HepG2 (cell line): Measurements from ENCODE around the gene FLT3LG. TPM values are rescaled to one million over a fixed set of nuclear protein-coding genes. Genes with fewer than 3 reads are reported as not detected.

Experiments used
- ARNTL ChIP-seq: sonication (generic); formaldehyde crosslinking; IDR thresholded peaks from 2 replicates; pipeline ENCODE4 v1.4.0; 2020; ENCODE audit warnings: mild to moderate bottlenecking, missing genetic modification reagents
- ISL2 ChIP-seq: sonication (generic); formaldehyde crosslinking; IDR thresholded peaks from 2 replicates; pipeline ENCODE4 v1.5.0; 2020; ENCODE audit warnings: missing genetic modification reagents
- KDM4B ChIP-seq: sonication (generic); formaldehyde crosslinking; IDR thresholded peaks from 2 replicates; pipeline ENCODE4 v1.4.0; 2020; ENCODE audit warnings: missing genetic modification reagents
- KDM6A ChIP-seq: IDR thresholded peaks from 2 replicates; pipeline ENCODE4 v1.6.1; 2016; ENCODE audit warnings: low read depth
- NAIF1 ChIP-seq: sonication (generic); formaldehyde crosslinking; IDR thresholded peaks from 2 replicates; pipeline ENCODE4 v1.5.0; 2020; ENCODE audit warnings: mild to moderate bottlenecking, missing genetic modification reagents, borderline replicate concordance
- NPAS2 ChIP-seq: sonication (generic); formaldehyde crosslinking; IDR thresholded peaks from 2 replicates; pipeline ENCODE4 v1.8.0; 2022; ENCODE audit warnings: mild to moderate bottlenecking, missing genetic modification reagents, borderline replicate concordance
- PITX1 ChIP-seq: sonication (generic); formaldehyde crosslinking; IDR thresholded peaks from 2 replicates; pipeline ENCODE4 v1.5.1; 2020; ENCODE audit warnings: mild to moderate bottlenecking, missing genetic modification reagents
- RXRB ChIP-seq: IDR thresholded peaks from 2 replicates; pipeline ENCODE4 v1.6.1; 2016; ENCODE audit warnings: borderline replicate concordance, missing genetic modification reagents, missing compliant biosample characterization
- SP5 ChIP-seq: IDR thresholded peaks from 2 replicates; pipeline ENCODE4 v1.6.1; 2016; ENCODE audit warnings: low read depth, borderline replicate concordance
- TEAD2 ChIP-seq: sonication (generic); formaldehyde crosslinking; IDR thresholded peaks from 2 replicates; pipeline ENCODE4 v1.9.0; 2021; ENCODE audit warnings: missing genetic modification reagents
- ZBTB7A ChIP-seq: sonication (generic); formaldehyde crosslinking; IDR thresholded peaks from 2 replicates; pipeline ENCODE4 v1.8.0; 2022; ENCODE audit warnings: mild to moderate bottlenecking, missing genetic modification reagents
- ZFP62 ChIP-seq: sonication (generic); formaldehyde crosslinking; IDR thresholded peaks from 2 replicates; pipeline ENCODE4 v1.4.0; 2020; ENCODE audit warnings: missing genetic modification reagents
- ZNF260 ChIP-seq: sonication (generic); formaldehyde crosslinking; IDR thresholded peaks from 2 replicates; pipeline ENCODE4 v1.4.0; 2020; ENCODE audit warnings: missing genetic modification reagents, low read depth, mild to moderate bottlenecking, borderline replicate concordance
- ZNF496 ChIP-seq: sonication (generic); formaldehyde crosslinking; IDR thresholded peaks from 2 replicates; pipeline ENCODE4 v1.8.1; 2023; ENCODE audit warnings: mild to moderate bottlenecking, moderate library complexity, missing genetic modification reagents; ENCODE audit not compliant: insufficient replicate concordance
- ZNF724P ChIP-seq: sonication (generic); formaldehyde crosslinking; IDR thresholded peaks from 2 replicates; pipeline ENCODE4 v1.8.0; 2022; ENCODE audit warnings: missing genetic modification reagents, borderline replicate concordance
- ZNF83 ChIP-seq: sonication (generic); formaldehyde crosslinking; IDR thresholded peaks from 2 replicates; pipeline ENCODE4 v1.4.0; 2020; ENCODE audit warnings: missing genetic modification reagents, mild to moderate bottlenecking, borderline replicate concordance
- polyA plus RNA-seq, 8 experiments: library from polyadenylated mRNA; depleted of rRNA in 3 of 8; stranded (reverse) in 7 of 8; unstranded in 1 of 8; fragments of >200 nt; fragmentation: Illumina TruSeq in 4 of 8; extraction: Trizol in 4 of 8; gene quantifications; 2 replicates each; pipeline versions ENCODE4 v1.2.1 to v1.2.3, GENCODE V29; 2011 to 2016; ENCODE audit warnings: low read depth in 4 of 8, missing spikeins in 1 of 8, mixed read lengths in 1 of 8; ENCODE audit not compliant: insufficient read depth in 1 of 8
- total RNA-seq, 5 experiments: library from RNA; depleted of rRNA; stranded (reverse); fragments of >200 nt; fragmentation: Illumina TruSeq; extraction: Trizol; gene quantifications; 2 replicates each; pipeline ENCODE4 v1.2.3, GENCODE V29; 2016; ENCODE audit warnings: low read depth in 1 of 5
- TF ChIP-seq, protein P1 (sequence below): IDR thresholded peaks from 2 replicates; pipeline ENCODE4 v1.6.1; 2016; ENCODE audit warnings: missing compliant biosample characterization, missing genetic modification reagents, borderline replicate concordance
- TF ChIP-seq, protein P2 (sequence below): sonication (generic); formaldehyde crosslinking; IDR thresholded peaks from 2 replicates; pipeline ENCODE4 v1.4.0; 2020; ENCODE audit warnings: mild to moderate bottlenecking, low read depth, missing genetic modification reagents
- TF ChIP-seq, protein P3 (sequence below): sonication (generic); formaldehyde crosslinking; IDR thresholded peaks from 2 replicates; pipeline ENCODE4 v1.5.0; 2020; ENCODE audit warnings: missing genetic modification reagents
- TF ChIP-seq, protein P4 (sequence below): IDR thresholded peaks from 2 replicates; pipeline ENCODE4 v1.6.1; 2016; ENCODE audit warnings: missing biosample characterization, missing genetic modification reagents, low read depth
- TF ChIP-seq, protein P5 (sequence below): sonication (generic); formaldehyde crosslinking; IDR thresholded peaks from 2 replicates; pipeline ENCODE4 v1.4.0; 2020; ENCODE audit warnings: mild to moderate bottlenecking, missing genetic modification reagents
- TF ChIP-seq, protein P6 (sequence below): sonication (generic); IDR thresholded peaks from 2 replicates; pipeline ENCODE4 v1.6.1; 2016; ENCODE audit warnings: low read depth, borderline replicate concordance
- TF ChIP-seq, protein P7 (sequence below): IDR thresholded peaks from 2 replicates; pipeline ENCODE4 v1.6.1; 2016; ENCODE audit warnings: missing genetic modification reagents, missing compliant biosample characterization

FLT3LG gene
- total and polyA plus RNA-seq, 2 of the 13 experiments (the other 11 are each of a cell fraction or from before 2014, with no cell fraction given) = 1.5 to 2.6 TPM

DNA sequence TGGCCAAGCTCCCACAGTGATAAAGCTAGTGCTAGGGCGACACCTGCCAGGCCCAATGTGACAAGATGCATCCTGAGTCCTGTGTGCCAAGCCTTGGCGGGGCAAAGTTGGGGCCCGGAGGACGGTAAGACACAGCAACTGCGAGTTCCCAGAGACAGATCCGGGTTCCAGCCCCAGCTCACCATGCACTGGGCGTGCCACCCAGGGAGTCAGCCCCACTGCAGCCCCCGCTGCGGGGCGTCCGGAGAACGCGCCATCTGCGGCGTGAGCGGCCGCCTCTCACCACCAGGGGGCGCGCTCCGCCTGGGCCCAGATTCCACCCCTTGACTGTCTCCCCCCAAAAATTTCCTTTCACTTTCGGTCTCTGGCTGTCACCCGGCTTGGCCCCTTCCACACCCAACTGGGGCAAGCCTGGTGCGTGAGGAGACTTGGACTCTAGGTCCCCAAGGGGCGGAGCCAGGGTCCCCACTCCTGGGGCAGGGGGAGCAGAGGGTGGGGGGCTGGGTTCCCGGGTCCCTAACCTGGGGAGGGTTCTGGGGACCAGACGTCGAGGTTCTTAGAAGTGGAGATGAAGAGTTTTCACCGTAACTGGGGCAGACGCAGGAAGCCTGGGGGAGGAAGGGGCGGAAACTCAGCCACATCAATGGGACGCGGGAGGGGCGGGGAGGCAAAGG, at the start of gene FLT3LG (continued):
- TF ChIP-seq, protein P1, sequence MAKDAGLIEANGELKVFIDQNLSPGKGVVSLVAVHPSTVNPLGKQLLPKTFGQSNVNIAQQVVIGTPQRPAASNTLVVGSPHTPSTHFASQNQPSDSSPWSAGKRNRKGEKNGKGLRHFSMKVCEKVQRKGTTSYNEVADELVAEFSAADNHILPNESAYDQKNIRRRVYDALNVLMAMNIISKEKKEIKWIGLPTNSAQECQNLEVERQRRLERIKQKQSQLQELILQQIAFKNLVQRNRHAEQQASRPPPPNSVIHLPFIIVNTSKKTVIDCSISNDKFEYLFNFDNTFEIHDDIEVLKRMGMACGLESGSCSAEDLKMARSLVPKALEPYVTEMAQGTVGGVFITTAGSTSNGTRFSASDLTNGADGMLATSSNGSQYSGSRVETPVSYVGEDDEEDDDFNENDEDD = peak; percentile 56; the same call in 1 of the 2 replicates
- TF ChIP-seq ISL2 (CRISPR knock-in tag) (no peak; the same call in 1 of the 2 replicates), ZNF260 (CRISPR knock-in tag) (no peak), NPAS2 (CRISPR knock-in tag) (no peak), ZBTB7A (CRISPR knock-in tag) (no peak), RXRB (CRISPR knock-in tag) (peak; percentile 46; the same call in 1 of the 2 replicates), ZNF724P (CRISPR knock-in tag) (no peak), ARNTL (CRISPR knock-in tag) (peak; percentile 41; the same call in 1 of the 2 replicates), NAIF1 (CRISPR knock-in tag) (no peak), SP5 (CRISPR knock-in tag) (peak; percentile 28; the same call in 1 of the 2 replicates), KDM4B (CRISPR knock-in tag) (no peak), KDM6A (CRISPR knock-in tag) (no peak), ZNF496 (CRISPR knock-in tag) (no peak), TEAD2 (CRISPR knock-in tag) (no peak), ZFP62 (CRISPR knock-in tag) (no peak), ZNF83 (CRISPR knock-in tag) (0 out of 2 replicates have a peak, but pooled peaks have one; percentile 34), PITX1 (peak; percentile 48; the same call in 1 of the 2 replicates)
- TF ChIP-seq, protein P2, sequence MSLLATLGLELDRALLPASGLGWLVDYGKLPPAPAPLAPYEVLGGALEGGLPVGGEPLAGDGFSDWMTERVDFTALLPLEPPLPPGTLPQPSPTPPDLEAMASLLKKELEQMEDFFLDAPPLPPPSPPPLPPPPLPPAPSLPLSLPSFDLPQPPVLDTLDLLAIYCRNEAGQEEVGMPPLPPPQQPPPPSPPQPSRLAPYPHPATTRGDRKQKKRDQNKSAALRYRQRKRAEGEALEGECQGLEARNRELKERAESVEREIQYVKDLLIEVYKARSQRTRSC (CRISPR knock-in tag) = no peak
- TF ChIP-seq, protein P3, sequence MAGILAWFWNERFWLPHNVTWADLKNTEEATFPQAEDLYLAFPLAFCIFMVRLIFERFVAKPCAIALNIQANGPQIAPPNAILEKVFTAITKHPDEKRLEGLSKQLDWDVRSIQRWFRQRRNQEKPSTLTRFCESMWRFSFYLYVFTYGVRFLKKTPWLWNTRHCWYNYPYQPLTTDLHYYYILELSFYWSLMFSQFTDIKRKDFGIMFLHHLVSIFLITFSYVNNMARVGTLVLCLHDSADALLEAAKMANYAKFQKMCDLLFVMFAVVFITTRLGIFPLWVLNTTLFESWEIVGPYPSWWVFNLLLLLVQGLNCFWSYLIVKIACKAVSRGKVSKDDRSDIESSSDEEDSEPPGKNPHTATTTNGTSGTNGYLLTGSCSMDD (CRISPR knock-in tag) = no peak
- TF ChIP-seq, protein P4, sequence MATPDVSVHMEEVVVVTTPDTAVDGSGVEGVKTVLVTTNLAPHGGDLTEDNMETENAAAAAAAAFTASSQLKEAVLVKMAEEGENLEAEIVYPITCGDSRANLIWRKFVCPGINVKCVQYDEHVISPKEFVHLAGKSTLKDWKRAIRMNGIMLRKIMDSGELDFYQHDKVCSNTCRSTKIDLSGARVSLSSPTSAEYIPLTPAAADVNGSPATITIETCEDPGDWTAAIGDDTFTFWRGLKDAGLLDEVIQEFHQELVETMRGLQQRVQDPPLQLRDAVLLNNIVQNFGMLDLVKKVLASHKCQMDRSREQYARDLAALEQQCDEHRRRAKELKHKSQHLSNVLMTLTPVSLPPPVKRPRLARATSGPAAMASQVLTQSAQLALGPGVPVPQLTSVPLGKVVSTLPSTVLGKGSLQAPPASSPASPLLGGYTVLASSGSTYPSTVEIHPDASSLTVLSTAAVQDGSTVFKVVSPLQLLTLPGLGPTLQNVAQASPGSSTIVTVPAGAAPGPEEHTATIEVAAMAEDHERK (CRISPR knock-in tag) = no peak
- TF ChIP-seq, protein P5, sequence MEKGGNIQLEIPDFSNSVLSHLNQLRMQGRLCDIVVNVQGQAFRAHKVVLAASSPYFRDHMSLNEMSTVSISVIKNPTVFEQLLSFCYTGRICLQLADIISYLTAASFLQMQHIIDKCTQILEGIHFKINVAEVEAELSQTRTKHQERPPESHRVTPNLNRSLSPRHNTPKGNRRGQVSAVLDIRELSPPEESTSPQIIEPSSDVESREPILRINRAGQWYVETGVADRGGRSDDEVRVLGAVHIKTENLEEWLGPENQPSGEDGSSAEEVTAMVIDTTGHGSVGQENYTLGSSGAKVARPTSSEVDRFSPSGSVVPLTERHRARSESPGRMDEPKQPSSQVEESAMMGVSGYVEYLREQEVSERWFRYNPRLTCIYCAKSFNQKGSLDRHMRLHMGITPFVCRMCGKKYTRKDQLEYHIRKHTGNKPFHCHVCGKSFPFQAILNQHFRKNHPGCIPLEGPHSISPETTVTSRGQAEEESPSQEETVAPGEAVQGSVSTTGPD (CRISPR knock-in tag) = no peak
- TF ChIP-seq, protein P6, sequence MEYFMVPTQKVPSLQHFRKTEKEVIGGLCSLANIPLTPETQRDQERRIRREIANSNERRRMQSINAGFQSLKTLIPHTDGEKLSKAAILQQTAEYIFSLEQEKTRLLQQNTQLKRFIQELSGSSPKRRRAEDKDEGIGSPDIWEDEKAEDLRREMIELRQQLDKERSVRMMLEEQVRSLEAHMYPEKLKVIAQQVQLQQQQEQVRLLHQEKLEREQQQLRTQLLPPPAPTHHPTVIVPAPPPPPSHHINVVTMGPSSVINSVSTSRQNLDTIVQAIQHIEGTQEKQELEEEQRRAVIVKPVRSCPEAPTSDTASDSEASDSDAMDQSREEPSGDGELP = peak; percentile 38; the same call in 1 of the 2 replicates
- TF ChIP-seq, protein P7, sequence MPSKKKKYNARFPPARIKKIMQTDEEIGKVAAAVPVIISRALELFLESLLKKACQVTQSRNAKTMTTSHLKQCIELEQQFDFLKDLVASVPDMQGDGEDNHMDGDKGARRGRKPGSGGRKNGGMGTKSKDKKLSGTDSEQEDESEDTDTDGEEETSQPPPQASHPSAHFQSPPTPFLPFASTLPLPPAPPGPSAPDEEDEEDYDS (CRISPR knock-in tag) = 0 out of 2 replicates have a peak, but pooled peaks have one; percentile 22
